A673 (cell line): ENCODE results near the gene RAB26. TPM values are rescaled to one million over a fixed set of nuclear protein-coding genes. Genes with fewer than 3 reads are reported as not detected.
"Not testable (repeated sequence)": the region's sequence is repeated elsewhere in the genome, so short reads cannot be mapped to it uniquely, and the experiment has no call there.

Experiments used
- BruUV-seq: library from RNA; stranded (reverse); fragments of 400-500 nt; replicated peaks from 2 replicates; lab custom pipeline; 2021; lab: Mats Ljungman, UMichigan
- CTCF ChIA-PET: fragments of 300-600 bp; sonication (Branson Sonifier 250); formaldehyde crosslinking; loops from one replicate; lab custom pipeline; 2022; ENCODE audit warnings: antibody characterized with exemption; lab: Charles Lee
- POLR2A ChIA-PET: fragments of 300-600 bp; sonication (Branson Sonifier 250); formaldehyde crosslinking; loops from one replicate; lab custom pipeline; 2022; ENCODE audit warnings: antibody characterized with exemption; ENCODE audit not compliant: low non-redundant PET; lab: Charles Lee
- DNase-seq: peaks from one replicate; pipeline ENCODE4 v3.0.0-alpha.2; 2015; ENCODE audit warnings: low spot score
- H3K27ac ChIP-seq: fragments of 200-600 bp; sonication (generic); 2 replicates; pipeline ENCODE4 v1.5.1; 2016; ENCODE audit warnings: mixed run types, low read depth, mild to moderate bottlenecking, mixed read lengths, antibody characterized with exemption, low read length; ENCODE audit not compliant: poor library complexity, severe bottlenecking
- H3K27me3 ChIP-seq: fragments of 200-600 bp; sonication (generic); replicated peaks from 2 replicates; pipeline ENCODE4 v1.6.1; 2017; ENCODE audit warnings: mixed run types, low read depth, mild to moderate bottlenecking, mixed read lengths, antibody characterized with exemption, low read length; ENCODE audit not compliant: insufficient read depth, poor library complexity
- H3K36me3 ChIP-seq: fragments of 200-600 bp; sonication (generic); 2 replicates; pipeline ENCODE4 v1.6.1; 2016; ENCODE audit warnings: mixed run types, mild to moderate bottlenecking, mixed read lengths, antibody characterized with exemption, low read length; ENCODE audit not compliant: insufficient read depth, poor library complexity, severe bottlenecking
- H3K4me1 ChIP-seq: fragments of 200-600 bp; sonication (generic); 2 replicates; pipeline ENCODE4 v1.6.1; 2017; ENCODE audit warnings: mixed run types, mild to moderate bottlenecking, mixed read lengths, antibody characterized with exemption, low read length; ENCODE audit not compliant: insufficient read depth, poor library complexity, severe bottlenecking
- H3K4me3 ChIP-seq: fragments of 200-600 bp; sonication (generic); 2 replicates; pipeline ENCODE4 v1.5.1; 2016; ENCODE audit warnings: low read depth, mixed run types, mild to moderate bottlenecking, mixed read lengths, low read length; ENCODE audit not compliant: poor library complexity, severe bottlenecking
- H3K9me3 ChIP-seq: fragments of 200-600 bp; sonication (generic); 2 replicates; pipeline ENCODE4 v1.6.1; 2016; ENCODE audit warnings: mixed run types, low read depth, mild to moderate bottlenecking, mixed read lengths, antibody characterized with exemption, low read length; ENCODE audit not compliant: poor library complexity, severe bottlenecking
- intact Hi-C: fragments of 100-400 bp; cut with micrococcal nuclease; formaldehyde crosslinking; loops from one replicate; pipeline ENCODE4 v1.10.0; 2022; ENCODE audit not compliant: unreplicated experiment
- total RNA-seq: library from RNA; stranded (reverse); gene quantifications from 2 replicates; pipeline ENCODE4 v1.2.3, GENCODE V29; 2021

Gene RAB26
- total RNA-seq, 1 experiment from 2014 or later, result 0.49 TPM

- H3K27me3 ChIP-seq, H3K4me3 ChIP-seq, H3K9me3 ChIP-seq, BruUV-seq, POLR2A ChIA-PET, H3K36me3 ChIP-seq, H3K27ac ChIP-seq, DNase-seq, intact Hi-C loops, CTCF ChIA-PET, H3K4me1 ChIP-seq: not testable (repeated sequence)
Measured at GRCh38 chr16:2111009-2111353, 37.4 kb upstream of the RAB26 start.

GRCh38 chr16:2111412-2112335 is 36.8 kb upstream of the RAB26 start:
- DNase-seq, BruUV-seq, H3K36me3 ChIP-seq, H3K4me1 ChIP-seq, H3K9me3 ChIP-seq, H3K4me3 ChIP-seq, H3K27me3 ChIP-seq, CTCF ChIA-PET, POLR2A ChIA-PET, intact Hi-C loops, H3K27ac ChIP-seq: not testable (repeated sequence)

- CTCF ChIA-PET, BruUV-seq, DNase-seq: not testable (repeated sequence)
Measured at GRCh38 chr16:2112539-2113106, 35.8 kb upstream of the RAB26 start.

GRCh38 chr16:2114225-2114624 is 34.2 kb upstream of the RAB26 start:
- H3K36me3 ChIP-seq, BruUV-seq, DNase-seq, CTCF ChIA-PET, H3K9me3 ChIP-seq, POLR2A ChIA-PET, H3K4me1 ChIP-seq, H3K4me3 ChIP-seq, intact Hi-C loops, H3K27ac ChIP-seq, H3K27me3 ChIP-seq: not testable (repeated sequence)

More at GRCh38 chr16:2112539-2113106, 35.8 kb upstream of the RAB26 start:
- H3K27ac ChIP-seq, H3K27me3 ChIP-seq, H3K9me3 ChIP-seq, POLR2A ChIA-PET, H3K36me3 ChIP-seq, intact Hi-C loops, H3K4me1 ChIP-seq, H3K4me3 ChIP-seq: not testable (repeated sequence)

GRCh38 chr16:2114885-2115590 is 33.4 kb upstream of the RAB26 start:
- DNase-seq, H3K9me3 ChIP-seq, H3K4me3 ChIP-seq, intact Hi-C loops, H3K27me3 ChIP-seq, H3K4me1 ChIP-seq, CTCF ChIA-PET, BruUV-seq, H3K27ac ChIP-seq, H3K36me3 ChIP-seq, POLR2A ChIA-PET: not testable (repeated sequence)
